ENCODE data around the gene ST7.

Gene ST7

GRCh38 chr7:116980354-116980753 is 27.1 kb downstream of the ST7 start:
- no peak for DNase-seq

GRCh38 chr7:116981939-116982338 is 28.6 kb downstream of the ST7 start:
- no peak for DNase-seq

DNA sequence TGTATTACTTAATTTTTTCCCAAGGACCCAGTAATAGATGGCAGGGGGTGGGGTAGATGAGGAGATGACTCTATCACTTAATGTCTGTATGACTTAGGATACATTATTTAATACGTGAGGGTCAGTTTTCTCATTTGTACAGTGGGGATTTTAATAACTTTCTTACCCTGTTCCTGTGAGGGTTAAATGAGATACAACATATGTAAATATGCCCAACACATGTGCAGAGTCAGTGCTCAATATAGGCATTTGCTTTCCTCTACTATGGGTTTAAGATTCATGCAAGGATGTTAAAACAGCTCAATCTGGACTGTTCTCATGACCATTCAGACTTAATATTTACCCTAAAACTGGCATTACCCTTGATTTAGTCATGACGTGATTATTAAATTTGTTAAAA is 31.2 kb downstream of the ST7 start:
- DNase-seq = no peak

- DNase-seq = peak in 3 of 6 experiments; percentile 7 to 41 (median 32)
Observed at GRCh38 chr7:116984917-116985316, 31.6 kb downstream of the ST7 start.

DNA sequence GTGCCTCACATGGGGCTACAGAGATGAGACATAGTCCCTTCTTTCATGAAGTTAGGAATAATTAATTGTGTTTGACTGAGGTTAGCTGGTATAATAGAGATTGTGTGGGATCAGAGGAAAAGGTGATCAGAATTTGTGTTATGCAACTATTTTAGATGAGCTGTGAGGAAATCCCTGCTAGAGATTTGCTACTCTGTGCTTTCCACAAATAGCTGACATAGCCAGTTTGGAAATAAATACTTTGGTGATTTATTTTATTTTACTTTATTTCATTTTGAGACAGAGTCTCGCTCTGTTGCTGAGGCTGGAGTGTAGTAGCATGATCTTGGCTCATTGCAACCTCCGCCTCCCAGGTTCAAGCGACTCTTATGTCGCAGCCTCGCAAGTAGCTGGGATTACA is 32.3 kb downstream of the ST7 start:
- no peak for DNase-seq

- no peak for DNase-seq
Observed at GRCh38 chr7:116986611-116987565, 33.6 kb downstream of the ST7 start.

- peak in 1 of 6 experiments; percentile 25 for DNase-seq
Observed at GRCh38 chr7:116988363-116988989, 35.2 kb downstream of the ST7 start.

DNA sequence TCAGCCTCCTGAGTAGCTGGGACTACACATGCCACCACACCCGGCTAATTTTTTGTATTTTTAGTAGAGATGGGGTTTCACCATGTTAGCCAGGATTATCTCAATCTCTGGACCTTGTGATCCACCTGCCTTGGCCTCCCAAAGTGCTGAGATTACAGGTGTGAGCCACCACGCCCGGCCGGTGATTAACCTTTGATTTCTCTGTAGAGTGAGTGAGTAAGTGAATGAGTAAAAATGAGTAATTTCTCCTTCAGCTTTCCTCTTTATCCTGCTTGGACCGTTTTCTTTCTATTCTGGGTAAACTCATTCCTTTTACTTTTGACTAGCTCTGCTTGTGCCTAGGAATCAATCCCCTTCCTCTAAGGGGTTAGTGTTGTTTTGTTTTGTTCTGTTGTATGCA is 36.8 kb downstream of the ST7 start:
- no peak for DNase-seq

DNA sequence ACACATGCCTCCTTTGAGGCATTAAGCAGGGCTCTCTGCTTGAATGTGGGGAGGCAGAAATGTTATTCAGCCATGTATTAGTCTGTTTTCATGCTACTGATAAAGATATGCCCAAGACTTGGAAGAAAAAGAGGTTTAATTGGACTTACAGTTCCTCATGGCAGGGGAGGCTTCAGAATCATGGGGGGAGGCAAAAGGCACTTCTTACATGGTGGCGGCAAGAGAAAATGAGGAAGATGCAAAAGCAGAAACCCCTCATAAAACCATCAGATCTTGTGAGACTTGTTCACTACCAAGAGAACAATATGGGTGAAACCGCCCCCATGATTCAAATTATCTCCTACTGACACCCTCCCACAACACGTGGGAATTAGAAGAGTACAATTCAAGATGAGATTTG is 37.9 kb downstream of the ST7 start:
- no peak for DNase-seq

DNA sequence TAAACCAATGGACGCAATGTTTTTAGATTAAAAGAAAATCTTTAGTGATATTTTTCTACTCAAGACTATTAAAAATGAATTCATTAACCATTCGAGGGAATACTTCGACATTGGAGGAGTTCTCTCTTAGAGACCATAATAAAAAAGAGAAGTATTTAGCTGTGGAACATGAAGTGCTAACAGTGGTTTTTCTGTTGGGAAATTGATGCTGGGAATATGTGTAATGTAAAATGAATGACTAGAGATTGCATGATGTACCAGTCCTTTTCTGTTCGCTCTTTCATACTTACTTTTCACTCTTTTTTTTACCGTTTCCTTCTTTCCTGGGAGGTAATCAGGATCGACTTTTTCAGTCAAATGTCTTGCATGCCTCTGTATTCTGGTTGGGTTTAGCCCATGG is 41.3 kb downstream of the ST7 start:
- no peak for DNase-seq

GRCh38 chr7:116997972-116998371 is 44.7 kb downstream of the ST7 start:
- no peak for DNase-seq

DNA sequence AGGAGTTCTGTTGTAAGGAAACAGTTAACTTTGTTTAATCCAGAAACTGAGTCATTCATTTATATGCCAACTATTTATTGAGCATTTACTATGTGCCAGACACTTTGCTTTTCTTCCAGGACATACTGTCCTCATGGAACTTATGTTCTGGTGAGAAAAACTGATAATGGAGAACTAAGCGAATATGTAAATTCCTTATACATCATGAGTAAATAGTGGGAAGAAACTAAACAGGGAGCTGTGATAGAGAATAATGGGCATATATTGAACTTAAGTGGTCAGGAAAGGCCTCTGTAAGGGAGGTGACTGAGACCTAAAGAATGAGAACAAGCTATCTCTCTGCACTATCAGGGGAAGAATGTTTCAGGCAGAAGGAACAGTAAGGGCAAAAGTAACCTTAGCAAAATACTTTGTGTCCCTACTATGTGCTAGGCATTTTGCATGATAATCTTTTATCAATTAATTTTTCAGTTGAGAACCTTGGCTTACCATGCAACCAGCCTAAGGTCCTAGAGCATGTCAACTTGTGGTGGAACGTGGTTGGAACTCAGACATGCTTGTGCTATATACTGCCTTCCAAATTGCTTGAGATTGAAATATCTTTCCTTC is 45.4 kb downstream of the ST7 start:
- DNase-seq = no peak

- no peak for DNase-seq
Observed at GRCh38 chr7:116999311-116999710, 46.0 kb downstream of the ST7 start.

- no peak for DNase-seq
Observed at GRCh38 chr7:117001283-117001682, 48.0 kb downstream of the ST7 start.

GRCh38 chr7:117004899-117005298 is 51.6 kb downstream of the ST7 start:
- DNase-seq = no peak

DNA sequence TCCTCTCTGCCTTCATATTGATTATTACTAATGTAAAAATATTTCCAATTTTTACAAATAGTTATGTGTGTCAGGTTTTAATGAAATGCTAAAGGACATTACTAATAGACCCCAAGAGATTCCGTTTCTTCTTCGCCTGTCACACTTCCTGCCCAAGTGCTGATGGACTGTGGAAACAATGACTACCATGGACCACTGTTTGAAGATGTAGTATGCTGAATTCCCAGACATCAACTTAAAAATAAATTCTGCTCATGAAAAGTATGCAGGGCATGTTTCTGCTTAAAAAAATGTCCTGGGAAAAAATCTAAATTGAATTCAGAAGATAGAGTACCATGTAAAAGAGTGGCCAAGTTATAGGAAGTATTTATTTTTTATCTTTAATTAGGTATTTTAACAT is 52.1 kb downstream of the ST7 start:
- DNase-seq = no peak

- peak in 3 of 6 experiments; percentile 34 to 43 (median 40) for DNase-seq
Observed at GRCh38 chr7:117006907-117007684, 53.8 kb downstream of the ST7 start.

GRCh38 chr7:117008118-117008885 is 55.0 kb downstream of the ST7 start:
- DNase-seq = no peak

DNA sequence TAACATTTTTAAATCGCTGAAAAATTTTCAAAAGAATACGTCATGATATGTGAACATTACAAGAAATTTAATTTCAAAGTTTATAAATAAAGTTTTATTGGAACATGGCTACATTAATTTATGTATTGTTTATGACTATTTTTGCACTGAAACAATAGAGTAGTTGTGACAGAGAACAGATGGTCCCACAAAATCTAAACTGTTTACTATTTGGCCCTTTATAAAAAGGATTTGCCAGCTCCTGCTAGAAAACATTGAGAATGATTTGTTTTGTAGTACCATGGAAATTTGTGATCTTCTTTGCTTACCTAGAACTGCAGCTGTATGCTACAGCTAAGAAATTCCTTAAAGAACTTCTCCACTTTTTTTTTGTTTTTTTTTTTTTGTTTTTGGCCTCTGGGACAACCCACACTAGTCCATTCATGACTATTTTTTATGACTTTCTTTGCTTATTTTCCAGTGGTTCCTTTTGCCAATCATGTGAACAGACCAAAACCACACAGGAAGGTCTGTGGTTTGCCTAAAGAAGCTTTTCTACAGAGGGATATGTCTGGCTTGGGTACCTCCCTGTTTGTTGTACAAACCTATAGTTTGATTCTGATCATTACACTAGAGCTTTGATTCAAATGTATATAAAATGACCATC is 55.7 kb downstream of the ST7 start:
- DNase-seq = peak in 4 of 6 experiments; percentile 2 to 60 (median 56)

- DNase-seq = no peak
Observed at GRCh38 chr7:117009705-117010361, 56.5 kb downstream of the ST7 start.

All from stimulated activated naive CD4-positive, alpha-beta T cell (primary cell).